Fibroblast of pulmonary artery (primary cell): Measurements from ENCODE around the gene DEFB125.

Experiments used
- DNase-seq: peaks from one replicate; pipeline ENCODE4 v3.0.0-alpha.2; 2010; ENCODE audit warnings: low read depth
- H3K4me3 ChIP-seq: replicated peaks from 2 replicates; pipeline ENCODE4 v1.5.1; 2011; ENCODE audit warnings: low read depth, mild to moderate bottlenecking, control low read depth, low read length, moderate library complexity
- TF ChIP-seq, protein P1 (sequence below): IDR thresholded peaks from 2 replicates; pipeline ENCODE4 v1.5.1; 2011; ENCODE audit warnings: mild to moderate bottlenecking, control low read depth, low read length, inconsistent platforms; ENCODE audit errors: missing control alignments

Gene DEFB125

DNA sequence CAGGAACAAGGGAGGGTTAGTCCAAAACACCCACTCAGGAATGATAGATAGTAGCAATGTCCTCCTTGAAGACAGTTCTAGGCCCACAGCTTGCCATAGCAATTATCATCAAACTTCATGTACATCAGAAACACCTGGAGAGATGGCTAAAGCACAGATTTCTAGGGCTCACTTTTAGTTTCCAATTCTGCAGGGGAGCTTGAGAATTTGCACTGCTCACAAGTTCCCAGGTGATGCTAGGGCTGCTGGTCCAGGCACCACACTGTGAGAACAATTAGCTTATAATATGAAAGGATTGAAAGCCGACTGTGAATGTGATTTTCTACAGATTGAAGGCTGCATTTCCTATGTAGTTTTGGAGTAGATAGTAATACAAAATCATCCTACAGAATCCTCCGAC is 58.4 kb downstream of the DEFB125 start:
- TF ChIP-seq, protein P1, sequence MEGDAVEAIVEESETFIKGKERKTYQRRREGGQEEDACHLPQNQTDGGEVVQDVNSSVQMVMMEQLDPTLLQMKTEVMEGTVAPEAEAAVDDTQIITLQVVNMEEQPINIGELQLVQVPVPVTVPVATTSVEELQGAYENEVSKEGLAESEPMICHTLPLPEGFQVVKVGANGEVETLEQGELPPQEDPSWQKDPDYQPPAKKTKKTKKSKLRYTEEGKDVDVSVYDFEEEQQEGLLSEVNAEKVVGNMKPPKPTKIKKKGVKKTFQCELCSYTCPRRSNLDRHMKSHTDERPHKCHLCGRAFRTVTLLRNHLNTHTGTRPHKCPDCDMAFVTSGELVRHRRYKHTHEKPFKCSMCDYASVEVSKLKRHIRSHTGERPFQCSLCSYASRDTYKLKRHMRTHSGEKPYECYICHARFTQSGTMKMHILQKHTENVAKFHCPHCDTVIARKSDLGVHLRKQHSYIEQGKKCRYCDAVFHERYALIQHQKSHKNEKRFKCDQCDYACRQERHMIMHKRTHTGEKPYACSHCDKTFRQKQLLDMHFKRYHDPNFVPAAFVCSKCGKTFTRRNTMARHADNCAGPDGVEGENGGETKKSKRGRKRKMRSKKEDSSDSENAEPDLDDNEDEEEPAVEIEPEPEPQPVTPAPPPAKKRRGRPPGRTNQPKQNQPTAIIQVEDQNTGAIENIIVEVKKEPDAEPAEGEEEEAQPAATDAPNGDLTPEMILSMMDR = no peak
- DNase-seq = no peak
- no peak overlapping the region for H3K4me3 ChIP-seq
